ENCODE measurements around the gene ACSL1. TPM values are rescaled to one million over a fixed set of nuclear protein-coding genes. Genes with fewer than 3 reads are reported as not detected.
A peak's percentile ranks its signal among the peaks of the same experiment; 100 is the strongest.

The ACSL1 gene
- total RNA-seq, 1 donor: 26.2 TPM

DNA sequence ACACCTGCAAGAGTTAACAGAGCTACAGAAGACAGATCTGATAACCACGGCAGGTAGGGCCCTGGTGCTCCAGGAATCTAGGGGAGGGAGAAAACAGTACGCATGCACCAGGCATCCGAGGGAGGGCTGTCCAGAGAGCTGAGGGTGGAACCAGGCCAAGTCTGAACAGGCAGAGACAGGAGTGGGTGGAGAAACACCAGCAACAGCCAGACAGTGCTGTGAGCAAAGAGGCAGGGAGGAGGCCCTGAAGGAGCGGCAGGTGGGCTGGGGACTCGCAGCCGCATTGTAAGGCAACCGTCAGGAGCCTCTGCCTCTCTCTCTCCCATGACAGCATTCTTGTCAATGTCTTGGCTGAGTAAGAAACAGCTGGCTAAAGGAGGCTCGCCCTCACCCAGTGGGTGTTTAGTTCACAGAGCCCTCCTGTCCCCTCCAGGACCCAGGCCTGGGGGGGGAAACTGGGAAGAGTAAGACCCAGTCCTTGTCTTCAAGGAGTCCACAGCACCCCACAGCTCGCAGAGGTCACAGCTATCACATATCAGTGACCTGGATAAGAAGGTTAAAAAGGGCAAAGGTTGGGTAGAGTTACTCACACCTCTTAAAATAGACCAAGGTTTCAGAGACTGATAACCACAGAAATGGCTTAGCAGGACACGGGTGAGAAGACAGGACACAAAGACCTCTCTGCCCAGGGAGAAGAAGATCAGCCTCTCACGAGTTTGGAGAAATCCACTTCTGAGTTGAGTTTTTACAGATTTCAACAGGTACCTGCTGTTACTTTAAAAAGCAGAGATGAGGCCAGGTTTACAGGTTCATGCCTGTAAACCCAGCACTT is 10.5 kb downstream of the ACSL1 start:
- TF ChIP-seq CTCF (IDR thresholded peaks at IDR 0.05; ENCODE audit: insufficient read depth, low read length): no peak
- H3K4me3 ChIP-seq (ENCODE audit: low read depth, low read length): no peak overlapping the region
- DNase-seq (ENCODE audit: low read depth): peak; percentile 75

DNA sequence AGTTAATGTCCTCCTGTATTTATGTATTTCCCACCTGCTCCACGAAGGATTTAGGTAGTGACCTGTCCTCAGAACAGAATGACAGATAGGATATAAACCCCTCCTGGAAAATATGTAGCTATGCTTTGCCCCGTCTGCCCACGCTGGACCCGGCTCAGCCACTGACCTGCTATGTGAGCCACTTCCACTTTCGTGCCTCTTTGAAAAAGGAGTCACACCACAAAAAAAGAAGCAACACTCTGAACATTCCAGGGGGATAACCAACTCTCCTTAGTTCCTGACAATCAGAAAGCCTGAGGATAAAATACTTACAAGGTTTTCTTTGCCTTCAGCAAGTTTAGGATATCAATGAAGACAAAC is 11.1 kb downstream of the ACSL1 start:
- no peak for DNase-seq (ENCODE audit: low read depth)
- TF ChIP-seq CTCF (IDR thresholded peaks at IDR 0.05; ENCODE audit: insufficient read depth, low read length): no peak
- H3K4me3 ChIP-seq (ENCODE audit: low read depth, low read length): no peak overlapping the region

DNA sequence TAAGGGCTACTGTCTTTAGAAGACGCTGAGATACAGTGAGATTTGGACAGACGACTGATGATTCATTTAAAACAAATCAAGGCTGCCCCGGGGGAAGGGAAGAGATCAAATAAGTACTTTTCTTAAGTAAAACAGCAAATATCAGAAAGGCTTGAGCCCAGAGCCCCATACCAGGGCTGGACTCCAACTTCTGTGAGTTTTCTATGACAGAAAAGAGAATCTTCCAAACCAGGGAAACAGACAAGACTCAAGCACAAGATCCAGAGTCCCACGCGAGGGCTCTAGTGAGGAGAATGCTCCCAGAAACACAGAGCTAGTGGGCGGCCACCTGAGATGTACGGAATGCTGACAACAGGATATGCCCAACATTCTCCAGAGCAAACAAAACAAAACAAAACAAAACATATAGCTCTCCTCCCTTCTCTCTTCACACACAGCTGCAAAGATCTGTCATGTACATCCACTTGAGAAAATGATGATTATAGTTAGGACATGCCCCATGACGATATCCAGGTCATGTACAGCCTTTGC is 13.1 kb downstream of the ACSL1 start:
- TF ChIP-seq CTCF (IDR thresholded peaks at IDR 0.05; ENCODE audit: insufficient read depth, low read length): no peak
- H3K4me3 ChIP-seq (ENCODE audit: low read depth, low read length): no peak overlapping the region
- peak; percentile 35 for DNase-seq (ENCODE audit: low read depth)

DNA sequence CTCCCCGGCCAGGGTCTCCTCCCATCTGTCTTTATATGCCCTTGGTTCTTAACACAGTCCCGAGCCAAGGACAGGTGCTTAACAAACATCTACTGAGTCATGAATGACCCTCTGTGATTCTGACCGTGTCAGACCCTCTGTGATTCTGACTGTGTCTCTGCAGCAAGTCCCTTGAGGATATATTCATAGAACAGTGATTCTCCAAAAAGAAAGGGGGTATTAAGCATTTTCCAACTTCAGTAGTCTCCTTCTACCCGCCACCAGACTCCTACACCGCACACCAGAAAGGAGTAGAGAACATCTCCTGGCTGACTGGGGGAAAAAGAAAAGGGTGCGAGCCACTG is 13.6 kb downstream of the ACSL1 start:
- TF ChIP-seq CTCF (IDR thresholded peaks at IDR 0.05; ENCODE audit: insufficient read depth, low read length): no peak
- no peak overlapping the region for H3K4me3 ChIP-seq (ENCODE audit: low read depth, low read length)
- no peak for DNase-seq (ENCODE audit: low read depth)

- TF ChIP-seq CTCF (IDR thresholded peaks at IDR 0.05; ENCODE audit: insufficient read depth, low read length): no peak
- no peak for DNase-seq (ENCODE audit: low read depth)
- H3K4me3 ChIP-seq (ENCODE audit: low read depth, low read length): no peak overlapping the region
These were observed 14.1 kb downstream of the ACSL1 start for GRCh38 chr4:184811526-184812198.

GRCh38 chr4:184810720-184811119 is 15.0 kb downstream of the ACSL1 start:
- no peak overlapping the region for H3K4me3 ChIP-seq (ENCODE audit: low read depth, low read length)
- DNase-seq (ENCODE audit: low read depth): no peak
- TF ChIP-seq CTCF (IDR thresholded peaks at IDR 0.05; ENCODE audit: insufficient read depth, low read length): no peak

All from fibroblast of the aortic adventitia (primary cell).